Hematopoietic multipotent progenitor cell treated with erythropoietin and hydrocortisone succinate and interleukin-3 and kit ligand, for 8 days (in vitro differentiated cells): ENCODE measurements around the gene SH2D3A.
"Not testable (repeated sequence)": the region's sequence is repeated elsewhere in the genome, so short reads cannot be mapped to it uniquely, and the experiment has no call there.

Experiments used
- DNase-seq: peaks from one replicate; pipeline ENCODE4 v3.0.0-alpha.2; 2015

The SH2D3A gene

GRCh38 chr19:6767357-6768235, at the start of gene SH2D3A:
Gene SH2D3A (minus strand): TSS chr19:6767435. CDS start chr19:6763748, 3,687 bp downstream.
- DNase-seq: peak; percentile 94

GRCh38 chr19:6813659-6814058, 46.4 kb upstream of the SH2D3A start:
- no peak for DNase-seq

GRCh38 chr19:6812612-6813011, 45.4 kb upstream of the SH2D3A start:
- no peak for DNase-seq

- DNase-seq: peak; percentile 72
These were observed 44.7 kb upstream of the SH2D3A start for GRCh38 chr19:6811906-6812305.

- no peak for DNase-seq
These were observed 44.1 kb upstream of the SH2D3A start for GRCh38 chr19:6811378-6811777.

- DNase-seq: no peak
These were observed 42.0 kb upstream of the SH2D3A start for GRCh38 chr19:6809262-6809661.

- DNase-seq: no peak
These were observed 41.3 kb upstream of the SH2D3A start for GRCh38 chr19:6808494-6808893.

- DNase-seq: no peak
These were observed 40.1 kb upstream of the SH2D3A start for GRCh38 chr19:6807291-6807690.

GRCh38 chr19:6806488-6806887, 39.3 kb upstream of the SH2D3A start:
- peak; percentile 7 for DNase-seq

GRCh38 chr19:6803036-6803404, 35.8 kb upstream of the SH2D3A start:
- DNase-seq: peak; percentile 8

- peak; percentile 86 for DNase-seq
These were observed 35.3 kb upstream of the SH2D3A start for GRCh38 chr19:6802336-6803035.

GRCh38 chr19:6801485-6802086, 34.4 kb upstream of the SH2D3A start:
- DNase-seq: peak; percentile 92

- DNase-seq: no peak
These were observed 33.8 kb upstream of the SH2D3A start for GRCh38 chr19:6800991-6801484.

GRCh38 chr19:6800160-6800790, 33.0 kb upstream of the SH2D3A start:
- not testable (repeated sequence) for DNase-seq

GRCh38 chr19:6797646-6798045, 30.4 kb upstream of the SH2D3A start:
- DNase-seq: no peak

GRCh38 chr19:6796278-6796677, 29.0 kb upstream of the SH2D3A start:
- DNase-seq: no peak

- no peak for DNase-seq
These were observed 27.6 kb upstream of the SH2D3A start for GRCh38 chr19:6794686-6795431.

- DNase-seq: no peak
These were observed 26.7 kb upstream of the SH2D3A start for GRCh38 chr19:6793973-6794372.

- no peak for DNase-seq
These were observed 26.2 kb upstream of the SH2D3A start for GRCh38 chr19:6793411-6793810.

- DNase-seq: no peak
These were observed 24.0 kb upstream of the SH2D3A start for GRCh38 chr19:6791237-6791636.

- DNase-seq: no peak
These were observed 23.2 kb upstream of the SH2D3A start for GRCh38 chr19:6790194-6791128.
